Fibroblast of gingiva (primary cell): Measurements from ENCODE around the gene NR1D1.

Experiments used
- DNase-seq: peaks from one replicate; pipeline ENCODE4 v3.0.0-alpha.2; 2011; ENCODE audit warnings: low read depth

NR1D1 gene

DNA sequence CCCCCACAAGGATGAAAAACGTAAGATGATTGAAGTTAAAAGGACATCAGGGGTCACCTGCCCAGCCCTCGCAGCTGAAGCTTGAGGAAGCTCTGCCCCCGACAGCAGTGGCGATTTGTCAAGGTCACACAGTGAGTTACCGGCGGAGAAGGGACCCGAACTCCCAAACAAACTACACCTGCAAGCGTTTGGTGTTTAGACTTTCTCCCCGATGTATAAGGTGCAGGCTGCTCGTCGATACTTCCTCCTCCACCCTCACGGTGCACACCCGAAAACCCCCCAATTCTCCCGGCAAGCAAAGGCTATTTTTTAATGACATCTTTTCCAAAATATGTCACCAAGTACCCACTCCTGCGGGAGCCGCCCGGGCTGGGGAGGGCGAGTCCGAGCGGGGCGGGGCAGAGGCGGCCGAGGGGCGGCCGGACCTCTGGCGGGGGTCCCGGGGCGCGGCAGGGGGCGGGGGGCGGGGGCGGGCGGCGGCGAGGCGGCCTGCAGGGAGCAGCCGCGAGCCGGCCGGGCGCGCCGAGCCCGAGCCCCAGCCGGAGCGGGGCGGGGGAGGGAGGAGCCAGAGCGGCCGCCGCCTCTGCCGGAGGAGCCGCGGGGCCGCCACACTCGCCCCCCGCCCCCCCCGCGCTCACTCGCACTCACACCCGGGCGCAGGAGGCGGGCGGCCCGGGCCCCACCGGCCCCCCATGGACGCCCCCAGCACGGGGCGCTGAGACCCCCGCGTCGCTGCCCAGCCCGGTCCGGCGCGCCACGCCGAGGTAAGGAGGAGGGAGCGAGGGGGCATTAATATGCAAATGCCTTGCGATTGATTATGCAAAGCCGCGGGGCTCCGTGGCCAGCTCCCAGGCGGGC lies 37.8 kb downstream of the NR1D1 start, which contains the start of gene THRA:
TSS of gene THRA (plus strand) at position 637 of the 858 bp plus-strand sequence. CDS start 11,524 bp downstream, outside the sequence.
- peak; percentile 47 for DNase-seq

DNA sequence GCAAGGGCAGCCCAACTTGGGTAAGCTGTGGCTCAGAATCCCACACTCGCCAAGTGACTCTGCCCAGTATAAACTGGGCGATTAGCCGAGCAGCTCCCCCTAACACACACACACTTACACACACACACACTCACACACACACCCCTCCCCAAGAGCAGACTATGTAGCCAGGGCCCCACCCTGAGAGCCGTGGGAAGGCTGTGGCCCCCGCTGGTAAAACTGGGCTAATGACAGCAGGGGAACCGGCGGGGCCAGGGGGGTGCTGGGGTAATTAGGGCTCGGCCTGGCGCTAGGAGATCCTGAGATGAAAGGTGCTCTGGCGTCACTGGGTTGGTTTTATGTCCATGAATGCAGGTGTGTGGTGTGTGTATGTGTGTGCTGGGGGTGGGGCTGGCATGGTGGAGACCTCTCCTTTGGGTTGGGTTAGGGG lies 38.8 kb downstream of the NR1D1 start:
- no peak for DNase-seq

GRCh38 chr17:40060887-40061608 lies 39.3 kb downstream of the NR1D1 start:
- no peak for DNase-seq

DNA sequence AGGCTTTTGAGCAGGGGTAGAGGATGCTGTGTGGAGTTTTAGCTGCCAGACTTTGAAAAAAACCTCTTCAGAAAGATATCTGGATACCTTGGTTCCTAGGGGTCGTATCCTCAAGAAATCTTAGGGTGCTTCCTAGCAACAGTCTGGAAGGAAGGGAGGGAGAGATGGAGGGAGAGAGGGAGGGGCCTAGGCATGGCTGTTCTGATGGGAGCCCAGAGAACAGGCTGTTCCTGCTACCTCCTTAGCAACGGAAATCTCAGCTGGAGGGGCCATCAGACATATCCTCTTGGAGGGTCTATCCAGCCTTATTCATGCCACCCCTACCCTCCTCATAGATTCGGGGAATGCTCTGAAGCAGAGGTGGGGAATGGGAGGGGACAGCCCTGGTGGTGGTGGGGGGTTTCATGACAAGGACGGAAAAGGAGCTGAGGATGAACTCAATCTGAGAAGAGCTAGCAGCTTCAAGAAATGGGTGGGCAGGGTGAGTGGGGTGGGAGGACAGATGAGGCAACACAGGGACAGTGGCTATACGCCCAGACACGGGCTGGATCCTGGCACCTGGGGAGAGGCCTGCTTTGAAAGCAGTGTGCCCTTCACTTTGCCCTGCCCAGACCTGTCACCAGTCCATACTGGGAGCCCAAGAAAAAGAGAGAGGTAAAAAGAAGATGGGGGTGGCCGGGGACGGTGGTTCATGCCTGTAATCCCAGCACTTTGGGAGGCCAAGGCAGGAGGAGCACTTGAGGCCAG lies 40.5 kb downstream of the NR1D1 start:
- no peak for DNase-seq

GRCh38 chr17:40058865-40059264 lies 41.5 kb downstream of the NR1D1 start:
- DNase-seq, result no peak

- DNase-seq, result peak; percentile 41
Measured at GRCh38 chr17:40058186-40058784, 42.1 kb downstream of the NR1D1 start.

GRCh38 chr17:40056379-40057015 lies 43.9 kb downstream of the NR1D1 start:
- DNase-seq, result no peak
